Cardiac fibroblast (primary cell): Measurements from ENCODE around the gene LRP1B.

Experiments used
- DNase-seq, 2 donors: peaks; one replicate each; pipeline versions ENCODE4 v3.0.0 to v3.0.0-alpha.2; 2010; ENCODE audit warnings: low read depth in 2 of 2
- H3K4me3 ChIP-seq, 2 donors: replicated peaks in 1 of 2; 1 replicate in 1 of 2; 2 replicates in 1 of 2; pipeline ENCODE4 v1.5.1; 2011; ENCODE audit warnings: low read depth in 2 of 2, low read length in 2 of 2, mild to moderate bottlenecking in 2 of 2, moderate library complexity in 1 of 2
- TF ChIP-seq, protein P1 (sequence below): IDR thresholded peaks from one replicate; pipeline ENCODE4 v1.5.1; 2011; ENCODE audit warnings: low read depth, mild to moderate bottlenecking, low read length, inconsistent platforms

Gene LRP1B

DNA sequence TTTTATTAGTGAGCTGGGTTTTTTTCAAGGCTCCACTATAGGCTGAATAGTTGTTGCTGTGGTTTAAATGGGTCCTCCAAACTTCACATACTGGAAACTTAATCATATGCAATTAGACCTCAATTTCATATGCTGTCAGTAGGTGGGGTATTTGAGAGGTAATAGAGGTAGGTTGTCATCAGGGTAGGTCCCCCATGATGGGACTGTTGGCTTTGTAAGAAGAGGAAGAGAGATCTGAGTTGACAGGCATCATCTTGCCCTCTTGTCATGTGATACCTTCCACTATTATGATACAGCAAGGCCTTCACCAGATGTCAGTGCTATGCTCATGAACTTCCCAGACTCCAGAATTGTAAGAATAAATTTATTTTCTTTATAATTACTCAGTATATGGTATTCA lies 819.4 kb downstream of the LRP1B start:
- TF ChIP-seq, protein P1, sequence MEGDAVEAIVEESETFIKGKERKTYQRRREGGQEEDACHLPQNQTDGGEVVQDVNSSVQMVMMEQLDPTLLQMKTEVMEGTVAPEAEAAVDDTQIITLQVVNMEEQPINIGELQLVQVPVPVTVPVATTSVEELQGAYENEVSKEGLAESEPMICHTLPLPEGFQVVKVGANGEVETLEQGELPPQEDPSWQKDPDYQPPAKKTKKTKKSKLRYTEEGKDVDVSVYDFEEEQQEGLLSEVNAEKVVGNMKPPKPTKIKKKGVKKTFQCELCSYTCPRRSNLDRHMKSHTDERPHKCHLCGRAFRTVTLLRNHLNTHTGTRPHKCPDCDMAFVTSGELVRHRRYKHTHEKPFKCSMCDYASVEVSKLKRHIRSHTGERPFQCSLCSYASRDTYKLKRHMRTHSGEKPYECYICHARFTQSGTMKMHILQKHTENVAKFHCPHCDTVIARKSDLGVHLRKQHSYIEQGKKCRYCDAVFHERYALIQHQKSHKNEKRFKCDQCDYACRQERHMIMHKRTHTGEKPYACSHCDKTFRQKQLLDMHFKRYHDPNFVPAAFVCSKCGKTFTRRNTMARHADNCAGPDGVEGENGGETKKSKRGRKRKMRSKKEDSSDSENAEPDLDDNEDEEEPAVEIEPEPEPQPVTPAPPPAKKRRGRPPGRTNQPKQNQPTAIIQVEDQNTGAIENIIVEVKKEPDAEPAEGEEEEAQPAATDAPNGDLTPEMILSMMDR, result no peak
- H3K4me3 ChIP-seq, result no peak overlapping the region
- DNase-seq, result no peak

GRCh38 chr2:141306368-141306767 lies 824.4 kb downstream of the LRP1B start:
- H3K4me3 ChIP-seq, result no peak overlapping the region
- no peak for DNase-seq
- TF ChIP-seq, protein P1, result no peak

DNA sequence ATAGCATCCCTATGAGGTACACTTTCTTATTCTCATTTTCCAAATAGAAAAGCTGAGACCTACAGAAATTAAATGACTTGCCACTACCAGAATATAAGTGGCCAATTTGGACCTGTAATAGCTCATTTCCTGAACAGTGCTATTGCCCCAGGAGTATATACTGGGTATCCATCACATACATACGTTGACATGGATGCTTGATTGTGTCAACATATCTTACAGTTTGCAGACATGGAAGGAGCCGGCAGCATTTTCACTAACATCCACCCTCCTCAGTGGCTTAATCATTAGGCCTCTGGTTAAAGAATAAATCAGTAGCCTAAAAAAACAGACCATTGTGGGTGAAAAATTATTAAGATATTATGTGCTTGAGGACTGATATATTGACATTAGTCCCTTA lies 829.3 kb downstream of the LRP1B start:
- TF ChIP-seq, protein P1, result no peak
- no peak overlapping the region for H3K4me3 ChIP-seq
- DNase-seq, result no peak

DNA sequence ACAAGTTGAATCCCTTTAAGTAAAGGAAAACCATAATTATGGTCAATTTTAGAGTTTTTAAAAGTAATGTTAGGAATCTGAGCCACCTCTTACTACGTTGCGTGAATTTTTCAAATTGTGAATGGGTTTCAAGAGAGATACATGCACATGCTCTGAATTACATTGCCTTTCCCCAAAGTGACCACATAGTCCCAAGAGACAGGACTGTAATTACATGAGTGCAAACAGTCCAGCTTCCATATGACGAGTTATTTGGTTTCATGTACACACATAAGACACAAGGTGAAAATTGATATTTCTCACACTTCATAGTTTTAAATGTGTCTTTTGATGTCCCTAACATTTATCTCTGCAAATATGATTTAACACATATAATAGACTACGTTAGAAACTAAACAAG lies 850.8 kb downstream of the LRP1B start:
- TF ChIP-seq, protein P1, result no peak
- no peak overlapping the region for H3K4me3 ChIP-seq
- no peak for DNase-seq

DNA sequence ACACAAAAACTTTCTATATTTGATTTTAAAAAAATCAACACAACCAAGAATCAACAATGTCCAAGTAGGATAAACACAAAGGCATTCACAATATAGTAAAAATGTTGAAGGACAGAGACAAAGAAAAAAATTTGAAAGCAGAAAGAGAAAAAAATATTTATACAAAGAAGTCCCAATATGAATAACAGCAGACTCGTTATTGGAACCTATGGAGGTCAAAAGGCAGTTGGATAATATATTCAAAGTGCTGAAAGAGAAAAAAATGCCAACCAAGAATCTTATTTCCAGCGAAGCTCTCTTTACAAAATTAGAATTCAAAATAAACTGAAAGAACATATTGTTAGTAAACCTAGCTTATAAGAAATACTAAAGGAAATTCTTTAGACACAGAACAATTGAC lies 859.5 kb downstream of the LRP1B start:
- DNase-seq, result no peak
- TF ChIP-seq, protein P1, result no peak
- H3K4me3 ChIP-seq, result no peak overlapping the region

DNA sequence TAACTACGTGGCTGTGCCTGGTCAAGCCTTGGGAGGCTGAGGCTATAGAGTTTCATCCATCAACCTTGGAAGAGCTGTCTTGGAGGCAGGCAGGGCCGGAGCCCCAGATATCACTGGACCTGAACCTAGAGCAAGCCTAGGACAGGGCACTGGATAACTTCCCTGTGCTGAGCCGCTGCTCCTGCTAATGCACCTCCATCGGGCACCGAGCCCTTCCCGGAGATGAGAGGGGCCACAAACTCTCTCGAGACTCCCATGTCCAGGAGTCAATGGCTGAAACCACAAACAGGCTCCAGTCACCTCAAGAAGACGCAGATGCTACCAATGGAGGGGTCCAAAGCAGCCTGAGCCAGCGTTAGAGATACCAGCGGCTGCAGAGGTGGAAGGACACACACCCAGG lies 866.0 kb downstream of the LRP1B start:
- DNase-seq, result no peak
- TF ChIP-seq, protein P1, result no peak
- no peak overlapping the region for H3K4me3 ChIP-seq

DNA sequence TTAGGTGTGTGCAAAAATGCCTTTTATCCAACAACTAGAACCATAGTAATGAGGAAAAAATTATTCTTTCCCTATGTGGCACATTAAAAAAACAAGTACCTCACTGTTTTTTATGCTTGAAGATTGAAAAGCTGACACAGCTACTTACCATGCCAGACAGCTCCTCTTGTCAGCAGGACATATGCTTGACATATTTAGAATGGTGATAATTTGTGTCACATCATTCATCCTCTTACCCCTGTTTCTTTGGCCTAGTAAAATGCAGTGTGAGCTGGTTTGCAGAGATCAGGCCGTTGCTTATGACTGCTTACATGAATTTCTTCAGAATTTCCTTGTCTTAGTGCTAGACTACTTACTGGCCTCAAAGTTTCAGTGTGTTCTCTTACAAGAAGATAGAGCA lies 869.9 kb downstream of the LRP1B start:
- DNase-seq, result no peak
- no peak overlapping the region for H3K4me3 ChIP-seq
- TF ChIP-seq, protein P1, result no peak
